A549 treated with CpdA at 1 μM for 4 hours (cell line): ENCODE results near the gene AREL1. TPM values are rescaled to one million over a fixed set of nuclear protein-coding genes. Genes with fewer than 3 reads are reported as not detected.

Experiments used
- total RNA-seq: library from RNA; stranded (reverse); fragments of 200-300 nt; extraction: Qiagen RNA extraction; gene quantifications from 5 replicates; pipeline ENCODE4 v1.2.3, GENCODE V29; 2022; ENCODE audit warnings: low read depth

Gene AREL1
- total RNA-seq, result 22.2 to 30.3 TPM (median 27.1 TPM) in 5 replicates

GRCh38 chr14:74712499-74713394 is at the start of gene AREL1, which contains the start of gene FCF1:
TSS of gene AREL1 (minus strand) at chr14:74713080. CDS start at chr14:74685615, 27,465 bp downstream.
TSS of gene FCF1 (plus strand) at chr14:74713144. CDS start at chr14:74713198, 54 bp downstream.

GRCh38 chr14:74611650-74612349 is 101.1 kb downstream of the AREL1 start, which contains the start of gene LTBP2:
TSS of gene LTBP2 (minus strand) at chr14:74612237. CDS start at chr14:74611944, 293 bp downstream.

Other genes starting within 250 kb of the AREL1 start
- 222 to 318 TPM (median 245 TPM) in 5 replicates for gene NPC2, start 219.8 kb downstream of the AREL1 start, total RNA-seq
- 37.1 to 44.9 TPM (median 43.5 TPM) in 5 replicates for gene ISCA2, start 219.3 kb downstream of the AREL1 start, total RNA-seq
- gene LTBP2, start 100.8 kb downstream of the AREL1 start, total RNA-seq, result 9.6 to 16.4 TPM (median 10.6 TPM) in 5 replicates
- 47.0 to 85.0 TPM (median 54.5 TPM) in 5 replicates for gene FCF1, start 64 bp upstream of the AREL1 start, total RNA-seq
- 37.9 to 53.0 TPM (median 41.8 TPM) in 5 replicates for gene YLPM1, start 50.2 kb upstream of the AREL1 start, total RNA-seq
- gene PROX2, start 163.1 kb upstream of the AREL1 start, total RNA-seq, result not detected in 5 replicates
- 92.4 to 99.9 TPM (median 97.6 TPM) in 5 replicates for gene DLST, start 168.8 kb upstream of the AREL1 start, total RNA-seq
- 0.23 to 0.82 TPM (median 0.50 TPM) in 5 replicates for gene RPS6KL1, start 210.2 kb upstream of the AREL1 start, total RNA-seq
- 1.7 to 3.8 TPM (median 3.5 TPM) in 5 replicates for gene PGF, start 242.5 kb upstream of the AREL1 start, total RNA-seq